Colonic mucosa (tissue), 4 donors: ENCODE results near the gene TNP1. TPM values are rescaled to one million over a fixed set of nuclear protein-coding genes. Genes with fewer than 3 reads are reported as not detected.

Source experiments
- DNase-seq: peaks from one replicate; pipeline ENCODE4 v3.0.0-alpha.2; 2020
- H3K27ac ChIP-seq: fragments of 200-600 bp; one replicate; pipeline ENCODE4 v1.8.0; 2021
- H3K27me3 ChIP-seq: fragments of 200-600 bp; one replicate; pipeline ENCODE4 v1.8.0; 2021
- H3K36me3 ChIP-seq: fragments of 200-600 bp; one replicate; pipeline ENCODE4 v1.8.0; 2021
- H3K4me1 ChIP-seq: fragments of 200-600 bp; one replicate; pipeline ENCODE4 v1.8.0; 2021; ENCODE audit warnings: mild to moderate bottlenecking
- H3K4me3 ChIP-seq: fragments of 200-600 bp; one replicate; pipeline ENCODE4 v1.8.0; 2021
- H3K9ac ChIP-seq, 2 donors: one replicate each; pipeline ENCODE4 v1.7.0; 2013; ENCODE audit warnings: control low read depth in 2 of 2, low read depth in 2 of 2, low read length in 2 of 2
- H3K9me3 ChIP-seq: fragments of 200-600 bp; one replicate; pipeline ENCODE4 v1.8.0; 2021
- CTCF ChIP-seq: fragments of 200-600 bp; IDR thresholded peaks from one replicate; pipeline ENCODE4 v1.8.0; 2022; ENCODE audit warnings: antibody characterized with exemption, mild to moderate bottlenecking
- intact Hi-C: fragments of 100-400 bp; cut with DNase I; formaldehyde crosslinking; loops from one replicate; pipeline ENCODE4 v1.14.1; 2022
- total RNA-seq, 2 donors: library from RNA; stranded (reverse); fragmentation: NEBNext Ultra II Directional in 1 of 2; extraction: Animal tissue kit (Norgen Biotek cat#: 25700) in 1 of 2; gene quantifications; one replicate each; pipeline ENCODE4 v1.2.1, GENCODE V29; 2021
- donor health status: healthy.
- donor health status: DM: no; HTN: no; CAD: no.
- donor health status: DM: no; HTN: no; CAD: no.

Gene TNP1
- total RNA-seq, 2 donors from 2014 or later: not detected

- Histone ChIP-seq H3K4me1 (no peaks in the 10 kb centered on the region), H3K36me3 (no peaks in the 10 kb centered on the region), H3K27ac (no peak overlapping the region), H3K4me3 (no peak overlapping the region), H3K27me3 (no peaks in the 10 kb centered on the region), H3K9me3 (no peaks in the 10 kb centered on the region), H3K9ac (no peak overlapping the region)
- TF ChIP-seq CTCF: no peak
- intact Hi-C loops: no loop called here
- no peak for DNase-seq
Observed at GRCh38 chr2:216862628-216863398, 2.9 kb upstream of the TNP1 start.

- Histone ChIP-seq H3K27ac (no peak overlapping the region), H3K4me3 (no peak overlapping the region), H3K9me3 (no peaks in the 10 kb centered on the region), H3K4me1 (no peaks in the 10 kb centered on the region), H3K36me3 (no peaks in the 10 kb centered on the region), H3K27me3 (no peaks in the 10 kb centered on the region), H3K9ac (no peak overlapping the region)
- intact Hi-C loops: no loop called here
- no peak for DNase-seq
- TF ChIP-seq CTCF: no peak
Observed at GRCh38 chr2:216860426-216861137, 718 bp upstream of the TNP1 start.

- intact Hi-C loops: no loop called here
- H3K9ac ChIP-seq: no peak overlapping the region
- no peaks in the 10 kb centered on the region for H3K9me3 ChIP-seq
- no peaks in the 10 kb centered on the region for H3K27me3 ChIP-seq
- H3K4me3 ChIP-seq: no peak overlapping the region
- no peak for TF ChIP-seq CTCF
- DNase-seq: no peak
- H3K36me3 ChIP-seq: no peaks in the 10 kb centered on the region
- H3K27ac ChIP-seq: no peak overlapping the region
- H3K4me1 ChIP-seq: no peaks in the 10 kb centered on the region
Observed at GRCh38 chr2:216858312-216858711, 1.6 kb downstream of the TNP1 start.

GRCh38 chr2:216857131-216857550, 2.7 kb downstream of the TNP1 start:
- TF ChIP-seq CTCF: no peak
- Histone ChIP-seq H3K4me1 (no peaks in the 10 kb centered on the region), H3K4me3 (no peak overlapping the region), H3K36me3 (no peaks in the 10 kb centered on the region), H3K9me3 (no peaks in the 10 kb centered on the region), H3K27me3 (no peaks in the 10 kb centered on the region), H3K27ac (no peak overlapping the region), H3K9ac (no peak overlapping the region)
- no peak for DNase-seq
- intact Hi-C loops: no loop called here

- no peak overlapping the region for H3K9ac ChIP-seq
- no peaks in the 10 kb centered on the region for H3K4me1 ChIP-seq
- H3K36me3 ChIP-seq: no peaks in the 10 kb centered on the region
- intact Hi-C loops: no loop called here
- H3K27ac ChIP-seq: no peak overlapping the region
- H3K27me3 ChIP-seq: no peaks in the 10 kb centered on the region
- TF ChIP-seq CTCF: no peak
- no peaks in the 10 kb centered on the region for H3K9me3 ChIP-seq
- no peak for DNase-seq
- no peak overlapping the region for H3K4me3 ChIP-seq
Observed at GRCh38 chr2:216856406-216857065, 3.3 kb downstream of the TNP1 start.
